CD4-positive, alpha-beta T cell treated with Interleukin-17A for 1 hour (primary cell): ENCODE results near the gene PHTF1.

ENCODE experiments used
- DNase-seq: peaks from one replicate; pipeline ENCODE4 v3.0.0-alpha.2; 2020

The PHTF1 gene

GRCh38 chr1:113759333-113760101, at the start of gene PHTF1:
TSS of gene PHTF1 (minus strand) at chr1:113759486. CDS start at chr1:113758703, 783 bp downstream.
- peak; percentile 60 for DNase-seq

GRCh38 chr1:113808450-113809195, 49.3 kb upstream of the PHTF1 start:
- no peak for DNase-seq

GRCh38 chr1:113805639-113806038, 46.4 kb upstream of the PHTF1 start:
- no peak for DNase-seq

GRCh38 chr1:113805256-113805531, 45.9 kb upstream of the PHTF1 start:
- DNase-seq: no peak

GRCh38 chr1:113804421-113805255, 45.4 kb upstream of the PHTF1 start:
- no peak for DNase-seq

- no peak for DNase-seq
Measured at GRCh38 chr1:113802367-113803007, 43.2 kb upstream of the PHTF1 start.

GRCh38 chr1:113800487-113800886, 41.2 kb upstream of the PHTF1 start:
- no peak for DNase-seq

- DNase-seq: no peak
Measured at GRCh38 chr1:113797472-113797871, 38.2 kb upstream of the PHTF1 start.

GRCh38 chr1:113793878-113794834, 34.9 kb upstream of the PHTF1 start:
- no peak for DNase-seq

GRCh38 chr1:113792986-113793385, 33.7 kb upstream of the PHTF1 start:
- DNase-seq: no peak

- peak; percentile 42 for DNase-seq
Measured at GRCh38 chr1:113792471-113792870, 33.2 kb upstream of the PHTF1 start.

- no peak for DNase-seq
Measured at GRCh38 chr1:113788802-113789201, 29.5 kb upstream of the PHTF1 start.

GRCh38 chr1:113787663-113788062, 28.4 kb upstream of the PHTF1 start:
- DNase-seq: no peak

GRCh38 chr1:113786069-113786468, 26.8 kb upstream of the PHTF1 start:
- DNase-seq: no peak

- DNase-seq: peak; percentile 56
Measured at GRCh38 chr1:113784104-113784779, 25.0 kb upstream of the PHTF1 start.

GRCh38 chr1:113783254-113784103, 24.2 kb upstream of the PHTF1 start:
- DNase-seq: peak; percentile 79

GRCh38 chr1:113782406-113782805, 23.1 kb upstream of the PHTF1 start:
- no peak for DNase-seq

GRCh38 chr1:113780374-113781146, 21.3 kb upstream of the PHTF1 start:
- DNase-seq: peak; percentile 41

GRCh38 chr1:113779542-113779941, 20.3 kb upstream of the PHTF1 start:
- no peak for DNase-seq
